PC-3 (cell line): Measurements from ENCODE around the gene UBE4A. TPM values are rescaled to one million over a fixed set of nuclear protein-coding genes. Genes with fewer than 3 reads are reported as not detected.
A peak's percentile ranks its signal among the peaks of the same experiment; 100 is the strongest.

Experiments used
- ATAC-seq: fragments of 200-7000 bp; cut with Tn5 transposase; 2 replicates; pipeline ENCODE4 v1.9.1; 2020; ENCODE audit warnings: mild to moderate bottlenecking, moderate library complexity
- BruUV-seq: library from RNA; stranded (reverse); fragments of 400-500 nt; replicated peaks from 2 replicates; lab custom pipeline; 2021; lab: Mats Ljungman, UMichigan
- CTCF ChIA-PET: fragments of 300-600 bp; sonication (Branson Sonifier 250); formaldehyde crosslinking; loops from one replicate; lab custom pipeline; 2022; ENCODE audit warnings: antibody characterized with exemption; lab: Charles Lee
- POLR2A ChIA-PET: fragments of 300-600 bp; sonication (Branson Sonifier 250); formaldehyde crosslinking; loops from one replicate; lab custom pipeline; 2022; ENCODE audit warnings: antibody characterized with exemption; ENCODE audit not compliant: unreplicated experiment; lab: Charles Lee
- DNase-seq: peaks from one replicate; pipeline ENCODE4 v3.0.0-alpha.2; 2015
- H2AFZ ChIP-seq: fragments of 300-600 bp; sonication (generic); 2 replicates; pipeline ENCODE4 v1.6.0; 2016; ENCODE audit warnings: antibody characterized with exemption, low read length
- H3F3A ChIP-seq: fragments of 300-600 bp; sonication (generic); one replicate; pipeline ENCODE4 v1.6.0; 2017; ENCODE audit warnings: antibody characterized with exemption, low read length, control low read depth, mild to moderate bottlenecking; ENCODE audit not compliant: unreplicated experiment
- H3K27ac ChIP-seq: fragments of 300-600 bp; sonication (generic); 2 replicates; pipeline ENCODE4 v1.5.1; 2016; ENCODE audit warnings: mild to moderate bottlenecking, low read length
- H3K27me3 ChIP-seq: fragments of 300-600 bp; sonication (generic); 2 replicates; pipeline ENCODE4 v1.6.1; 2016; ENCODE audit warnings: low read length, mixed read lengths
- H3K36me3 ChIP-seq: fragments of 300-600 bp; sonication (generic); 2 replicates; pipeline ENCODE4 v1.6.1; 2016; ENCODE audit warnings: low read depth, mixed run types, low read length, mixed read lengths
- H3K4me1 ChIP-seq: fragments of 300-600 bp; sonication (generic); 2 replicates; pipeline ENCODE4 v1.5.1; 2016; ENCODE audit warnings: low read length; ENCODE audit not compliant: insufficient read depth
- H3K4me2 ChIP-seq: fragments of 300-600 bp; sonication (generic); 2 replicates; pipeline ENCODE4 v1.6.0; 2016; ENCODE audit warnings: low read length
- H3K4me3 ChIP-seq: fragments of 300-600 bp; sonication (generic); 2 replicates; pipeline ENCODE4 v1.5.1; 2016; ENCODE audit warnings: mild to moderate bottlenecking, low read length, mixed read lengths
- H3K79me2 ChIP-seq: fragments of 300-600 bp; sonication (generic); 2 replicates; pipeline ENCODE4 v1.6.1; 2017; ENCODE audit warnings: low read length, mixed read lengths
- H3K9ac ChIP-seq: fragments of 300-600 bp; sonication (generic); 2 replicates; pipeline ENCODE4 v1.6.0; 2016; ENCODE audit warnings: mild to moderate bottlenecking, low read length
- H3K9me2 ChIP-seq: fragments of 300-600 bp; sonication (generic); replicated peaks from 2 replicates; pipeline ENCODE4 v1.6.1; 2016; ENCODE audit warnings: mixed run types, low read length, mixed read lengths
- H3K9me3 ChIP-seq: fragments of 300-600 bp; sonication (generic); 2 replicates; pipeline ENCODE4 v1.6.1; 2016; ENCODE audit warnings: low read length, mixed read lengths
- H4K20me1 ChIP-seq: fragments of 300-600 bp; sonication (generic); 2 replicates; pipeline ENCODE4 v1.6.1; 2016; ENCODE audit warnings: low read length, mixed read lengths
- CTCF ChIP-seq: fragments of 300-600 bp; sonication (generic); conservative IDR thresholded peaks from 2 replicates; pipeline ENCODE4 v1.5.1; 2017; ENCODE audit warnings: antibody characterized with exemption, low read depth, mild to moderate bottlenecking, low read length
- EZH2 ChIP-seq: fragments of 300-600 bp; sonication (generic); IDR thresholded peaks from one replicate; pipeline ENCODE4 v1.6.1; 2017; ENCODE audit warnings: antibody characterized with exemption, mild to moderate bottlenecking, low read length; ENCODE audit not compliant: unreplicated experiment
- EZH2phosphoT487 ChIP-seq: fragments of 300-600 bp; sonication (generic); IDR thresholded peaks from 2 replicates; pipeline ENCODE4 v1.6.1; 2018; ENCODE audit warnings: mild to moderate bottlenecking, antibody characterized with exemption, low read length, borderline replicate concordance
- intact Hi-C: fragments of 100-400 bp; cut with micrococcal nuclease; formaldehyde crosslinking; loops from 2 replicates; pipeline ENCODE4 v1.9.0; 2023
- total RNA-seq: library from RNA; depleted of rRNA; stranded (reverse); fragments of >200 nt; gene quantifications from 2 replicates; pipeline ENCODE4 v1.2.3, GENCODE V29; 2014

UBE4A gene
- total RNA-seq, 1 experiment from 2014 or later = 56.4 TPM

GRCh38 chr11:118366287-118366686 lies 6.9 kb downstream of the UBE4A start:
- Histone ChIP-seq H3K4me3 (no peak overlapping the region), H3K9ac (no peak overlapping the region), H3K36me3 (peaks cover 51% of the 10 kb centered on the region), H3K9me2 (no peaks in the 10 kb centered on the region), H3F3A (no peaks in the 10 kb centered on the region), H3K27ac (no peak overlapping the region), H3K9me3 (no peaks in the 10 kb centered on the region), H4K20me1 (no peaks in the 10 kb centered on the region), H3K79me2 (peaks cover 29% of the 10 kb centered on the region), H2AFZ (no peak overlapping the region), H3K27me3 (no peaks in the 10 kb centered on the region), H3K4me2 (no peak overlapping the region), H3K4me1 (no peaks in the 10 kb centered on the region)
- ChIA-PET POLR2A (no interaction called here), CTCF (no interaction called here)
- DNase-seq (no peak), ATAC-seq (no peak)
- intact Hi-C loops = no loop called here
- no TSS peak for BruUV-seq
- TF ChIP-seq CTCF (no peak), EZH2 (no peak), EZH2phosphoT487 (no peak)

- no peaks in the 10 kb centered on the region for H4K20me1 ChIP-seq
- no peak overlapping the region for H3K9ac ChIP-seq
- H3K9me3 ChIP-seq = no peaks in the 10 kb centered on the region
- H3F3A ChIP-seq = no peaks in the 10 kb centered on the region
- H2AFZ ChIP-seq = no peak overlapping the region
- peaks cover 70% of the 10 kb centered on the region for H3K36me3 ChIP-seq
- H3K9me2 ChIP-seq = no peaks in the 10 kb centered on the region
- CTCF ChIA-PET = no interaction called here
- BruUV-seq = no TSS peak
- POLR2A ChIA-PET = no interaction called here
- H3K27me3 ChIP-seq = no peaks in the 10 kb centered on the region
- TF ChIP-seq EZH2phosphoT487 (no peak), CTCF (no peak), EZH2 (no peak)
- no peak overlapping the region for H3K4me2 ChIP-seq
- ATAC-seq (peak; percentile 67), DNase-seq (no peak)
- H3K27ac ChIP-seq = no peak overlapping the region
- no peak overlapping the region for H3K4me3 ChIP-seq
- no peaks in the 10 kb centered on the region for H3K4me1 ChIP-seq
- intact Hi-C loops = no loop called here
- H3K79me2 ChIP-seq = no peaks in the 10 kb centered on the region
These were observed 11.4 kb downstream of the UBE4A start for GRCh38 chr11:118370774-118371173.

GRCh38 chr11:118373263-118373662 lies 13.9 kb downstream of the UBE4A start:
- POLR2A ChIA-PET = no interaction called here

More at GRCh38 chr11:118373263-118373662, 13.9 kb downstream of the UBE4A start:
- Histone ChIP-seq H3K36me3 (peaks cover 55% of the 10 kb centered on the region), H3K27ac (no peak overlapping the region), H3F3A (no peaks in the 10 kb centered on the region), H3K4me1 (no peaks in the 10 kb centered on the region), H3K27me3 (no peaks in the 10 kb centered on the region), H3K4me2 (no peak overlapping the region), H2AFZ (no peak overlapping the region), H3K9ac (no peak overlapping the region), H3K9me3 (no peaks in the 10 kb centered on the region), H3K4me3 (no peak overlapping the region), H3K79me2 (no peaks in the 10 kb centered on the region), H4K20me1 (no peaks in the 10 kb centered on the region), H3K9me2 (no peaks in the 10 kb centered on the region)
- CTCF ChIA-PET = no interaction called here
- ATAC-seq = no peak
- intact Hi-C loops = no loop called here
- DNase-seq = no peak
- BruUV-seq = TSS peak; percentile 8
- no peak for TF ChIP-seq CTCF
- no peak for TF ChIP-seq EZH2phosphoT487
- TF ChIP-seq EZH2 = no peak
